Activated naive CD4-positive, alpha-beta T cell treated with anti-CD3 and anti-CD28 coated beads, Interleukin-2, amount 10 ng/mL, durations not matched to agents 7 days and 5 days (primary cell): ENCODE data around the gene IGF1R.

Experiments
- CTCF ChIA-PET: fragments of 350-600 bp; sonication (Branson Sonifier 250); formaldehyde crosslinking; loops from one replicate; lab custom pipeline; 2021; ENCODE audit warnings: antibody characterized with exemption; lab: Charles Lee
- DNase-seq: peaks from one replicate; pipeline ENCODE4 v3.0.0-alpha.2; 2020
- H3K27ac Mint-ChIP-seq: one replicate; pipeline ENCODE4 v1.8.0; 2021; ENCODE audit warnings: mild to moderate bottlenecking, moderate library complexity, mixed read lengths
- H3K27me3 Mint-ChIP-seq: one replicate; pipeline ENCODE4 v1.8.0; 2021; ENCODE audit warnings: mild to moderate bottlenecking, mixed read lengths
- H3K36me3 Mint-ChIP-seq: one replicate; pipeline ENCODE4 v1.8.0; 2021; ENCODE audit warnings: mixed read lengths
- H3K4me1 Mint-ChIP-seq: one replicate; pipeline ENCODE4 v1.8.0; 2021; ENCODE audit warnings: mixed read lengths
- H3K4me3 Mint-ChIP-seq: one replicate; pipeline ENCODE4 v1.8.0; 2021; ENCODE audit warnings: mild to moderate bottlenecking, moderate library complexity, mixed read lengths
- H3K9me3 Mint-ChIP-seq: one replicate; pipeline ENCODE4 v1.8.0; 2021; ENCODE audit warnings: mixed read lengths

IGF1R gene

DNA sequence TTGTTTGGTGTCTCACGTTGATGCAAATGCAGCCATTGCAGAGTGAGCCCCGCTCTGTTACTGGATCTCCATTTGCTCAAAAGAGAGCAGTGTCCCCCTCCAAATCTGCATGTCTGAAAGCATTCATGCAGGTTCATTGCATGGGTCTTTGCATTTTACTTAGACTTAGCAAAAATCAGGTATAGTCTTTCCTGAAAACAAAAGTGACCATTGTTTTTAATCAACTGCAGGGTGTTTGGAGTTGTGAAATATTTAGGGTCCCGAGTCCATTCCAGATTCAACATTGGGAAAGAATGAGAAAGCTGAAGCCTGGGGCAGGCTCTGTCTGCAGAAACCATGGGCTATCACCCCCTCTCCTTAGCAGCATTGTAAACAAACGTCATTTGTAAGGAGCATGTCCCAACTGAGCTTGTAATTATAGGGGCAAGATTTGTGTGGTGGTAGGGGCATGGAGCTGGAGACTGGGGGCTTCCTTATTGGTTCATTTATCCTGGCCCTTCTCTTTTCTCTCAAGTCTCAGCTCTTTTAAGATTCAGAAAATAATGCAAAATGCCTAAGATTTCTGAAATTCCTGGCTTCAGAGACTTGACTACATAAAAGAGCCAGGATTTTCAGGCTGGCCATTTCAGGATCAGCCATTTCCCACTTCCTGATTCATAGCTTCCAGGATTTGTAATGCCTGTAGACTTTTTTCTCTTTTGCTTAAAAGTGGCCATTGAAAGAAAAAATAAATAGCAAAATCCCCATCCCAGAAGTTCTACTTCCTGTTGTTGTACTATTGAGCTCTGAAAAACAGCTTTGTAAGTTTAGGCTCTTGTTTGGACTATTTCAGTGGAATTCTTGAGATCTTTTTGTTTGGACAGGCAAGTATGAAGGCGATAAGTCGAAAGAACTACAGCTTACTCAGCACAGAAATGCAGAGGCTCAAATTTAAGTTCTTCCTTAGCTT, 23.0 kb downstream of the IGF1R start:
- CTCF ChIA-PET, result interaction anchor here (0.9 to 1.3 kb wide), 3 partner anchors 12 to 108 kb away, joined by 3 to 4 read pairs (median 4); no protein-coding TSS in a partner anchor
- Mint-ChIP-seq H3K4me3 (no peak overlapping the region), H3K4me1 (peaks cover 43% of the 10 kb centered on the region), H3K27ac (no peak overlapping the region), H3K9me3 (no peaks in the 10 kb centered on the region), H3K27me3 (no peaks in the 10 kb centered on the region), H3K36me3 (no peaks in the 10 kb centered on the region)
- DNase-seq, result no peak

DNA sequence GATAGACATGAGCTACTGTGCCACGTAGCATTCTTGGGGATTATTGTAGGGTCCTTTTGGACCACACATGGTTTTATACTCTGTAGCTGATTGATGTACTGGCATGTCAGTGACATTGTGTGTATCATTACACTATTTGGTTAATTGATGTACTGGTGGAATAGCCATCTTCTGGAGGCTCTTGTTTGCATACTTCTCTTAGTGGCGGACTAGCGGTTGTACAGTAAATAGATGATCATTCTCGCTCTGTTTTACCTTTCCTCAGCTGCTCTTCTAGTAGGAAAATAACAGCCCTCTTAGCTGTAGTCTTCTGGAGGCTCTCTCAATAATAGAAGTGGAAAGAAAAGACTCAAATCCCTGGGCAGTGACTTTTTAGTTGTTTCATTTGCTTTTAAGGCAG, 24.8 kb downstream of the IGF1R start:
- DNase-seq, result no peak
- Mint-ChIP-seq H3K36me3 (no peaks in the 10 kb centered on the region), H3K9me3 (no peaks in the 10 kb centered on the region), H3K27me3 (no peaks in the 10 kb centered on the region), H3K27ac (no peak overlapping the region), H3K4me3 (no peak overlapping the region), H3K4me1 (peaks cover 32% of the 10 kb centered on the region)
- CTCF ChIA-PET, result no interaction called here

DNA sequence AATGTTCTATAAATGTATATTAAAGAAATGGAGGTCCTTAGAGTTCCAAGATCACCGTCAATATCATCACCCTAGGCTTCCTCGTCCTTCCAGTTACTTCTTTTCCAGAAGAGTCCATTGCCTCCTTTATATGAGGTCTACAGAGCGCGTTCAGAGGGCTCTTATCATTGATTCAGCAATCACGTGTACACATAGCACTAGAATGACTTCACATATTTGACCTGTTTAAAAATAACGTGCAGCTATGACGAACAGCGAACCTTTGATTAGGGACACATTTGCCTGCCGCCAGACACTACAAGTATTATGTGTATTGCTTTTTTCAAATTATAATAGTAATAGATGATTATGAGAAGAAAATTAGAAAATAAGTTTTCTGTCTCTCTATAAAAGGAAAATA, 26.0 kb downstream of the IGF1R start:
- H3K9me3 Mint-ChIP-seq, result no peaks in the 10 kb centered on the region
- CTCF ChIA-PET, result no interaction called here
- no peak overlapping the region for H3K4me3 Mint-ChIP-seq
- H3K4me1 Mint-ChIP-seq, result peaks cover 20% of the 10 kb centered on the region
- H3K27ac Mint-ChIP-seq, result no peak overlapping the region
- DNase-seq, result no peak
- H3K36me3 Mint-ChIP-seq, result no peaks in the 10 kb centered on the region
- H3K27me3 Mint-ChIP-seq, result no peaks in the 10 kb centered on the region

DNA sequence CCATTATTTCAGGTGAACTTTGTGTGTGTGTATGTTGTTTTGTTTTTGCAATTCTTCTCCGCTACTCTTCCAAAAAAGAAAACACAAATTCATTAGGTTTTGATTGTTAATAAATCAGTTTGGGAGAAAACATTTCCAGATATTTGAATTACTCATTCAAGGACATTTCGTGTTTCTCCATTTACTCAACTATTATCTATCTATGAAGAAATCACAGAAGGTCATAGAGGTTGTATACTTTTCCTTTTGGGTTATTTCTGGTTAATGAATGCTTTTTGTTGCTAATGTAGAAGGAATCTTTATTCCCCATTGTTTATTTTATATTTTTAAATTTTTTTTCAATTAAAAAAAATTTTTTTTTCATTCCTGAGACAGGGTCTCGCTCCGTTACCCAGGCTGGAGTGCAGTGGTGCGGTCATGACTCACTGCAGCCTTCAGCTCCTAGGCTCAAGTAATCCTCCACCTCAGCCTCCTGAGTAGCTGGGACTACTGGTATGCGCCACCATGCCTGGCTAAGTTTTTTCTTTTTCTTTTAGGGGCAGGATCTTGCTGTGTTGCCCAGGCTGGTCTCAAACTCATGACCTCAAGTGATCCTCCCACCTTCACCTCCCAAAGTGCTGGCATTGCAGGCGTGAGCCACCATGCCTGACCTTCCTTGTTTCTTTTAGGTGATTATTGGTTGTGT, 28.4 kb downstream of the IGF1R start:
- no peak for DNase-seq
- CTCF ChIA-PET, result no interaction called here
- peaks cover under 1% of the 10 kb centered on the region for H3K4me1 Mint-ChIP-seq
- H3K27ac Mint-ChIP-seq, result no peak overlapping the region
- H3K36me3 Mint-ChIP-seq, result no peaks in the 10 kb centered on the region
- H3K9me3 Mint-ChIP-seq, result no peaks in the 10 kb centered on the region
- no peaks in the 10 kb centered on the region for H3K27me3 Mint-ChIP-seq
- no peak overlapping the region for H3K4me3 Mint-ChIP-seq

DNA sequence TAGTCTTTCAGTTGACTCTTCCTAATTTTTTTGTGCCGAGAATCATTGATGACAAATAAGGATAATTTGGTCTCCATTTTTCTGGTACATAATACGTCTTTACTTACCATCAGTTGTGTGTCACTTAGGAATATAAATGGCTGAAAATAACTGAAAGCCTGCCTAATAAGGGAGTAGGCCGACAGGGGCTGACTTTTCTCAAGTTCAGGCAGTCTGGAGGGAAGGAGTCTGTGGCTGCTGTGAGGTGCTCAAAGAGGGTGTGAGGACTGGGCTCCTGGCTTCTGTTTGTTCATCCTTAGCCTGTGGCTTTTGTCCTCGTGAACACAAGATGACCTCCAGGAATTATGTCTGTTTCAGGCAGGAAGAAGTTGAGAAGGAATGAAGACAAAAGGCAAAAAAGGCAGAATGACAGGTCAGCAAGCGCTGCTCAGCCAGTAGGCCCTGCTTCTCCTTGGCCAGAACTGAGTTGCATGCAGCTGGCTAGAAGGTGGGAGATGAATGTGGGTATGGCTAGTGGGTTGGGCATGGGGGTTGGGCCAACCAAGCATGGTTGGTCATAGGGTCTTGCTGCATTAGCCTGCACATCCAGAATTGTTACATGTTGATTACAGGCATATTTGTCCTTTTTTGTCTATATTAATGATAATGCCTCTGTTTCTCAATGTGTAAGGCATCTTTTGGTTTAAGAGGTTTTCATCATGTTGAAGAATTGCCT, 29.2 kb downstream of the IGF1R start:
- no peak overlapping the region for H3K27ac Mint-ChIP-seq
- H3K9me3 Mint-ChIP-seq, result no peaks in the 10 kb centered on the region
- H3K4me3 Mint-ChIP-seq, result no peak overlapping the region
- no peaks in the 10 kb centered on the region for H3K36me3 Mint-ChIP-seq
- CTCF ChIA-PET, result no interaction called here
- H3K27me3 Mint-ChIP-seq, result no peaks in the 10 kb centered on the region
- DNase-seq, result no peak
- peaks cover 6% of the 10 kb centered on the region for H3K4me1 Mint-ChIP-seq

DNA sequence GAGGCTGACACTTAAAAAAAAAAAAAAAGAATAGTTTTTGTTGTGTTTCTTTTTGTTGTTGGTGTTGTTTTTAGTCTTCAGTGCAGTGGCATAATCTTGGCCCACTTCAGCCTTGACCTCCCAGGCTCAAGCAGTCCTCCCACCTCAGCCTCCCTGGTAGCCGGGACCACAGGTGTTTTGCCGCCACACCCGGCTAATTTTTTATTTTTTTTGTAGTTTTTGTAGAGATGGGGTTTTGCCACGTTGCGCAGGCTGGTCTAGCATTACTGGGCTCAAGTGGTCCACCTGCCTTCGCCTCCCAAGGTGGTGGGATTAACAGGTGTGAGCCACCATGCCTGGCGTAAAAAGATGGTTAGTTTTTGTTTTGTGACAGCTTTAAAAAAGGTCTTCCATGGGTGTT, 30.1 kb downstream of the IGF1R start:
- H3K4me3 Mint-ChIP-seq, result no peak overlapping the region
- no peak overlapping the region for H3K27ac Mint-ChIP-seq
- H3K9me3 Mint-ChIP-seq, result no peaks in the 10 kb centered on the region
- H3K36me3 Mint-ChIP-seq, result no peaks in the 10 kb centered on the region
- H3K4me1 Mint-ChIP-seq, result peaks cover 6% of the 10 kb centered on the region
- no peaks in the 10 kb centered on the region for H3K27me3 Mint-ChIP-seq
- DNase-seq, result no peak
- CTCF ChIA-PET, result no interaction called here

DNA sequence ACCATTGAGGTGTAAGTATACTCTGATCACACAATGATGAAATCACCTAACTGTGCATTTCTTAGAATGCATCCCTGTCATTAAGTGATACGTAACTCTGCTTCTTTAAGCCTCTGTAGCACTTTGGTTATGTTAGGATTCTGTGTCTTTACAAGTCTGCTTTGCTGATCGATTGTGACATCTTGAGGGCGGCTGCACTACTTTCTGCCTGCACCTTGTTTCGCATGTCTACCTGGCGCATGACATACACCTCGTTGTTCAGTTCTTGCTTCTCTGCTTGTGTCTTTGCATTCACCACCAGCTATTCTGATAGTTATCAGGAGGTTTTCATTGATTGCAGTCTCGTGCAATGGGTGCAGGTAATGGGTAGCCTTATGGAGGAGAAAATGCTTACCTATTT, 32.7 kb downstream of the IGF1R start:
- CTCF ChIA-PET, result no interaction called here
- H3K27ac Mint-ChIP-seq, result no peak overlapping the region
- peaks cover 6% of the 10 kb centered on the region for H3K4me1 Mint-ChIP-seq

DNA sequence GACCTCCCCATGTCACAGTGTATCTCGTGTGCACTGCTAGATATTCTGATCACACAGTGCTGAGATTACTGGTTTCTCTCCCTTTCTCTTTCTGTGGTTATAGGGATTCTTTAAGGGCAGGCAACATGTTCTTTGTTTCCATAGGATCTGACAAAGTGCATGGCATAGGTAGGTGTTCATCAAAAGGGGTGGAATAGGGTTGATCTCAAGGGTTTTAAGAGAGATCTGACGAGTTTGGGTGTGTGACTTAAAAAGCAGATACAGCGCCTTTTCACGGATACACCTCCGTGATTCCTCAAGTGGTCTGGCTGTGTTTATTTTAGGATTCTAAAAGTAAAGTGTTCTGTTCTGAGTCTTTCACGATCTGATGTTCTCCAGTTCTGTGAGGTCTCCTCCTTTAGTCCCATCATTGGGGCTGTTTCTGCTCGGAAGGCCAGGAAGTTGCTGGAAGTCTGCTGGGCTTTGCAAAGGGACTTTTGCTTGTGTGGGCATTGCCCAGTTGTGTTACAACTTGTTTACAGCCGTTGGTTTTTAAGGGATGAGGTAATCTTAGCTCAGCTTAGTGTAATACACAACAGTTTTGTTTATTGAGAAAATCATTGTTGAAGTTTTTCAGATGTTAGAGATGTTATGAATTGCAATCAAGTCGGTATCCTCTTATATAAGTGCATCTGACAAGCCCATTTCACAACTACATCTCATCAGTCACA, 34.8 kb downstream of the IGF1R start:
- CTCF ChIA-PET, result interaction anchor here (0.8 kb wide), 1 partner anchor 11 kb away, joined by 4 read pairs; no protein-coding TSS in a partner anchor
- no peak overlapping the region for H3K27ac Mint-ChIP-seq
- no peaks in the 10 kb centered on the region for H3K9me3 Mint-ChIP-seq
- no peaks in the 10 kb centered on the region for H3K27me3 Mint-ChIP-seq
- no peaks in the 10 kb centered on the region for H3K36me3 Mint-ChIP-seq
- H3K4me3 Mint-ChIP-seq, result no peak overlapping the region
- no peak for DNase-seq
- H3K4me1 Mint-ChIP-seq, result peaks cover 6% of the 10 kb centered on the region

More for the DNA sequence above, 32.7 kb downstream of the IGF1R start:
- Mint-ChIP-seq H3K9me3 (no peaks in the 10 kb centered on the region), H3K27me3 (no peaks in the 10 kb centered on the region), H3K36me3 (no peaks in the 10 kb centered on the region), H3K4me3 (no peak overlapping the region)
- no peak for DNase-seq

DNA sequence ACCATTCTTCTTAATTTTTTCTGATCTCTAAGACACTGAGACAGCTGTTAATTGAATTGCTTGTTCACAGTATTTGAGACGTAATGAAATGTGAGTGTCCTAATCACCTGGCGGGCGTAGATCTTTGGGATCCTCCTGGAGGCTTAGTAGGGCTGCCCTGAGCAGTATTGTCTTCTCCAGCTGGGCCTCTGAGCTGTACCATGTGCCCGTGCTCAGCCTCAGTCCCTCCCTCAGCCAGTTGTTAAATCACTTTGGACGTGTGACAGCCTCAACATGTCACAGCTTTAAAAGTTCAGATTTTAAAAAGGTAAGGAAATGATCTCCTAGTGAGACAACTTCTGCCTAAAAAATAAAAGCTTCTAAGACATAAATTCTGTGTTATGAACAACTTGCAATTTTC, 35.5 kb downstream of the IGF1R start:
- DNase-seq, result no peak
- Mint-ChIP-seq H3K9me3 (no peaks in the 10 kb centered on the region), H3K4me1 (peaks cover 8% of the 10 kb centered on the region), H3K4me3 (no peak overlapping the region), H3K27me3 (no peaks in the 10 kb centered on the region), H3K36me3 (no peaks in the 10 kb centered on the region), H3K27ac (no peak overlapping the region)
- CTCF ChIA-PET, result interaction anchor here (0.8 to 1.5 kb wide), 2 partner anchors 12 to 24 kb away, joined by 4 to 5 read pairs; no protein-coding TSS in a partner anchor

DNA sequence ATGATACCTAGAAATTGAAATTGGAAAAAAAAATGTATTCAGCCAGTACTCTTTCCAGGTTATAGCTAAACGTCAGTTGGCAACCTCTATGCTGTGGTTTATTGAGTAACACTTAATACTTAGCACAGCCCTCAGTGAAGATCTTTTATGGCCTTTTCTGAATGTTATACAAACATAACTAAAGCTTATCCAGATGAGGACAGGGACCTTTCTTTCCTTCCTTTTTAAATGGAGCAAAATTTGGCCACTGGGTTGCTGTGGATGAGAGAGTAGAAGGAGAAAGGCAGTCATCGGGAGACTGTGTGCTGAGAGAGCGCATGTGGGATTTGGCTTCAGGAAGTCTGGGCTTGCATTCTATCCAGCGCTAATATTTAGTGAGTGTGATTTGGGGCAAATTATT, 36.1 kb downstream of the IGF1R start:
- Mint-ChIP-seq H3K27ac (no peak overlapping the region), H3K36me3 (no peaks in the 10 kb centered on the region), H3K9me3 (no peaks in the 10 kb centered on the region), H3K4me1 (peaks cover 8% of the 10 kb centered on the region), H3K4me3 (no peak overlapping the region), H3K27me3 (no peaks in the 10 kb centered on the region)
- CTCF ChIA-PET, result interaction anchor here (1.5 kb wide), 1 partner anchor 25 kb away, joined by 5 read pairs; no protein-coding TSS in a partner anchor
- DNase-seq, result no peak

DNA sequence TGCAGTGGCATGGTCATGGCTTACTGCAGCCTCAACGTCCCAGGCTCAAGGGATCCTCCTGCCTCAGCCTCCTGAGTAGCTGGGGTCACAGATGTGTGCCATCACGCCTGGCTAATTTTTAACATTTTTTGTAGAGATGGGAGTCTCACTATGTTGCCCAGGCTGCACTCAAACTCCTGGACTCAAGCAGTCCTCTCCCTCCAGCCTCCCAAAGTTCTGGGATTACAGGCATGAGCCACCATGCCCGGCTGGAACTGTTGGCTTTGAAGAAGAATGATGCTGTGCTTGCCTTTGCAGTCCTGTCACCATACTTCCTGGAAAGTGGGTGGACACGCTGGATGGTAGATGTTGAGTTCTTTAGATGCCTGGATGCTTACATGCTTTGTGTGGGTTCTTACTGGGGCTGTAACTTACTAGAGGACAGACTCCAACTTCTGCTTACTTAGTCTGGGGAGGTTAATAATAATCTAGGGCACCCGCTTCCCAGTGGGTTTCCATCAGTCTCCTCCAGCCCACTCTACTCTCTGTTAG, 36.7 kb downstream of the IGF1R start:
- Mint-ChIP-seq H3K27ac (no peak overlapping the region), H3K9me3 (no peaks in the 10 kb centered on the region), H3K36me3 (no peaks in the 10 kb centered on the region), H3K4me3 (no peak overlapping the region), H3K27me3 (no peaks in the 10 kb centered on the region), H3K4me1 (peaks cover 8% of the 10 kb centered on the region)
- CTCF ChIA-PET, result interaction anchor here (1.5 kb wide), 1 partner anchor 26 kb away, joined by 5 read pairs; no protein-coding TSS in a partner anchor
- no peak for DNase-seq

DNA sequence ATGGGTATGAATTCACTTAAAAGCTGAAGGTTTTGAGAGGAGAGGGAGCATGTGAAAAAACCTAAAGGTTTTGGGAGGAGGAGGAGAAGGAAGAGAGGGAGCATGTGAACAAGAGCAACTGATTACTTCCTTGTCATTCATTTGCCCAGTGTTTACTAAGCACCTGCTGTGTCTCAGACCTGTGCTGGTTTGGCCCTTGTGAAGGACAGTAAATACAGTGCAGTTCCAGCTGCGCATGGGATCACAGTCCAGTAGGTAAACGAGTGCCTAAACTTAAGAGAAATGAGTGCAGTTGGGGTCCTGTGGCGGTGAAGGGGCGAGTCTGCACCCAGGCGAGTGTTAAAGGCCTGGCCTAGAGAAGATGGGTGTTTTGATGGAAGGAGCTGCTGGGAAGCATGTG, 38.6 kb downstream of the IGF1R start:
- Mint-ChIP-seq H3K4me1 (peaks cover 5% of the 10 kb centered on the region), H3K4me3 (no peak overlapping the region), H3K36me3 (no peaks in the 10 kb centered on the region), H3K9me3 (no peaks in the 10 kb centered on the region), H3K27me3 (no peaks in the 10 kb centered on the region), H3K27ac (no peak overlapping the region)
- no peak for DNase-seq
- CTCF ChIA-PET, result interaction anchor here (1.3 kb wide), 1 partner anchor 27 kb away, joined by 5 read pairs; no protein-coding TSS in a partner anchor

DNA sequence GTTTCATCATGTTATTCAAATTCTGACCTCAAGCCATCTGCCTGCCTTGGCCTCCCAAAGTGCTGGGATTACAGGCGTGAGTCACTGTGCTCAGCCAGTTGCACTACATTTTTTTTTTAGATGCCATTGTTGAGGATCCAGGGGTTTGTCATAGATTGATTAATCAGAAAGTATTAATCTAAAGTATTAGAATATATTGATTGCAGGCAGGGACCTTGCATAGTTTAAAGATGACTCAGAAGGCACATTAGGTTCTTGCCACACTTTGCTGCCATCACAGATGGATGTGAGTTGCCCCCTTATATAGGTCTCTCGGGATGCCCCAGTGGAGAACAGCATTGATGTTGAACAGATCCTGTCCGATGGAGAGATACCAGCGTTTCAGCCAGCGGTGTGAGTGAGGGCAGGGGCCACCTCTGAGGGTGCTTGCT, 41.1 kb downstream of the IGF1R start:
- no peak overlapping the region for H3K27ac Mint-ChIP-seq
- no peak for DNase-seq
- no peaks in the 10 kb centered on the region for H3K9me3 Mint-ChIP-seq
- H3K4me1 Mint-ChIP-seq, result peaks cover 2% of the 10 kb centered on the region
- no peaks in the 10 kb centered on the region for H3K36me3 Mint-ChIP-seq
- CTCF ChIA-PET, result no interaction called here
- H3K4me3 Mint-ChIP-seq, result no peak overlapping the region
- no peaks in the 10 kb centered on the region for H3K27me3 Mint-ChIP-seq
